SIG-M5 (cell line): ENCODE results near the gene LBHD1.
"Not testable (repeated sequence)": the region's sequence is repeated elsewhere in the genome, so short reads cannot be mapped to it uniquely, and the experiment has no call there.

Source experiments
- DNase-seq: peaks from one replicate; lab custom pipeline; 2025; lab: John Stamatoyannopoulos, UW

Gene LBHD1

GRCh38 chr11:62671608-62672389 lies at the start of gene LBHD1, which contains the start of gene UQCC3:
TSS of gene LBHD1 (minus strand) at chr11:62672267. CDS start at chr11:62670031, 2,236 bp downstream.
TSS of gene UQCC3 (plus strand) at chr11:62671673. CDS start at chr11:62671746, 73 bp downstream.
- peak; percentile 91 for DNase-seq

- DNase-seq, result no peak
Measured at GRCh38 chr11:62719302-62719978, 47.4 kb upstream of the LBHD1 start.

- no peak for DNase-seq
Measured at GRCh38 chr11:62716816-62717215, 44.7 kb upstream of the LBHD1 start.

- no peak for DNase-seq
Measured at GRCh38 chr11:62716206-62716605, 44.1 kb upstream of the LBHD1 start.

GRCh38 chr11:62715150-62716130 lies 43.4 kb upstream of the LBHD1 start:
- no peak for DNase-seq

- DNase-seq, result no peak
Measured at GRCh38 chr11:62713343-62713742, 41.3 kb upstream of the LBHD1 start.

- no peak for DNase-seq
Measured at GRCh38 chr11:62712861-62713260, 40.8 kb upstream of the LBHD1 start.

GRCh38 chr11:62712276-62712812 lies 40.3 kb upstream of the LBHD1 start:
- DNase-seq, result no peak

GRCh38 chr11:62710001-62710345 lies 37.9 kb upstream of the LBHD1 start:
- no peak for DNase-seq

GRCh38 chr11:62709247-62710000 lies 37.4 kb upstream of the LBHD1 start:
- DNase-seq, result peak; percentile 90

- no peak for DNase-seq
Measured at GRCh38 chr11:62708793-62709192, 36.7 kb upstream of the LBHD1 start.

- no peak for DNase-seq
Measured at GRCh38 chr11:62708392-62708791, 36.3 kb upstream of the LBHD1 start.

- DNase-seq, result no peak
Measured at GRCh38 chr11:62707277-62707861, 35.3 kb upstream of the LBHD1 start, which contains the start of the genes BSCL2 and GNG3. TSS of gene BSCL2 (minus strand) at chr11:62707424. CDS start at chr11:62707195, 229 bp downstream. TSS of gene GNG3 (plus strand) at chr11:62707676. CDS start at chr11:62708296, 620 bp downstream.

- DNase-seq, result no peak
Measured at GRCh38 chr11:62706850-62707247, 34.8 kb upstream of the LBHD1 start.

GRCh38 chr11:62705880-62706849 lies 34.1 kb upstream of the LBHD1 start:
- DNase-seq, result peak; percentile 38

- no peak for DNase-seq
Measured at GRCh38 chr11:62705413-62705812, 33.3 kb upstream of the LBHD1 start.

GRCh38 chr11:62703921-62704320 lies 31.9 kb upstream of the LBHD1 start:
- DNase-seq, result not testable (repeated sequence)

- no peak for DNase-seq
Measured at GRCh38 chr11:62702246-62702645, 30.2 kb upstream of the LBHD1 start.

GRCh38 chr11:62694455-62695167 lies 22.5 kb upstream of the LBHD1 start:
- DNase-seq, result no peak
